ENCODE data around the gene SLC24A1. TPM values are rescaled to one million over a fixed set of nuclear protein-coding genes. Genes with fewer than 3 reads are reported as not detected.
"Not testable (repeated sequence)": the region's sequence is repeated elsewhere in the genome, so short reads cannot be mapped to it uniquely, and the experiment has no call there.

The SLC24A1 gene
- total RNA-seq, 1 donor from 2014 or later, result 4.4 TPM

GRCh38 chr15:65603134-65603533 is 18.6 kb upstream of the SLC24A1 start:
- intact Hi-C loops (cut with micrococcal nuclease), result no loop called here
- no peak overlapping the region for H3K27ac Mint-ChIP-seq
- DNase-seq (ENCODE audit: low spot score), result no peak

GRCh38 chr15:65603559-65603958 is 18.2 kb upstream of the SLC24A1 start:
- intact Hi-C loops (cut with micrococcal nuclease), result no loop called here
- no peak for DNase-seq (ENCODE audit: low spot score)
- peaks cover 9% of the 10 kb centered on the region for H3K4me1 Mint-ChIP-seq (ENCODE audit: low read depth)
- H3K27me3 Mint-ChIP-seq (ENCODE audit: insufficient read depth), result no peaks in the 10 kb centered on the region
- H3K4me3 Mint-ChIP-seq, result no peak overlapping the region
- H3K9me3 Mint-ChIP-seq, result no peaks in the 10 kb centered on the region
- no peak overlapping the region for H3K27ac Mint-ChIP-seq
- H3K36me3 Mint-ChIP-seq (ENCODE audit: low read depth), result peaks cover 15% of the 10 kb centered on the region

More at GRCh38 chr15:65603134-65603533, 18.6 kb upstream of the SLC24A1 start:
- Mint-ChIP-seq H3K36me3 (ENCODE audit: low read depth) (peaks cover 20% of the 10 kb centered on the region), H3K4me1 (ENCODE audit: low read depth) (peaks cover 9% of the 10 kb centered on the region), H3K9me3 (no peaks in the 10 kb centered on the region), H3K4me3 (no peak overlapping the region), H3K27me3 (ENCODE audit: insufficient read depth) (no peaks in the 10 kb centered on the region)

GRCh38 chr15:65610871-65611718 is 10.6 kb upstream of the SLC24A1 start, which contains the start of gene INTS14:
TSS of gene INTS14 (minus strand) at chr15:65611131. CDS start at chr15:65607380, 3,751 bp downstream.
- intact Hi-C loops (cut with micrococcal nuclease), result loop anchor here (1.0 to 10.0 kb wide), 5 partner anchors 81 to 893 kb away; partner anchors contain the start of genes DIS3L, DPP8, HACD3 and RNU5B-1
- H3K4me3 Mint-ChIP-seq, result peak within 1 kb of the TSS; percentile 90
- peak within 1 kb of the TSS; percentile 96 for H3K27ac Mint-ChIP-seq
- peaks cover 10% of the 10 kb centered on the region for H3K36me3 Mint-ChIP-seq (ENCODE audit: low read depth)
- H3K27me3 Mint-ChIP-seq (ENCODE audit: insufficient read depth), result no peaks in the 10 kb centered on the region
- peaks cover under 1% of the 10 kb centered on the region for H3K9me3 Mint-ChIP-seq
- peaks cover 36% of the 10 kb centered on the region for H3K4me1 Mint-ChIP-seq (ENCODE audit: low read depth)
- peak; percentile 89 for DNase-seq (ENCODE audit: low spot score)

- DNase-seq (ENCODE audit: low spot score), result no peak
- no peaks in the 10 kb centered on the region for H3K27me3 Mint-ChIP-seq (ENCODE audit: insufficient read depth)
- H3K27ac Mint-ChIP-seq, result peak overlapping the region; percentile 96
- peaks cover 8% of the 10 kb centered on the region for H3K36me3 Mint-ChIP-seq (ENCODE audit: low read depth)
- peaks cover 35% of the 10 kb centered on the region for H3K4me1 Mint-ChIP-seq (ENCODE audit: low read depth)
- peak overlapping the region; percentile 90 for H3K4me3 Mint-ChIP-seq
- H3K9me3 Mint-ChIP-seq, result peaks cover 3% of the 10 kb centered on the region
- intact Hi-C loops (cut with micrococcal nuclease), result loop anchor here (1.0 to 10.0 kb wide), 5 partner anchors 82 to 892 kb away; partner anchors contain the start of genes DIS3L, DPP8, HACD3 and RNU5B-1
Measured at GRCh38 chr15:65611888-65612615, 9.7 kb upstream of the SLC24A1 start.

GRCh38 chr15:65612616-65612946 is 9.2 kb upstream of the SLC24A1 start:
- H3K27ac Mint-ChIP-seq, result no peak overlapping the region
- H3K36me3 Mint-ChIP-seq (ENCODE audit: low read depth), result peaks cover 6% of the 10 kb centered on the region
- peak overlapping the region; percentile 5 for H3K4me3 Mint-ChIP-seq
- H3K4me1 Mint-ChIP-seq (ENCODE audit: low read depth), result peaks cover 30% of the 10 kb centered on the region
- intact Hi-C loops (cut with micrococcal nuclease), result loop anchor here (10.0 kb wide), 1 partner anchor 308 kb away; the partner anchor contains the start of gene RNU5B-1
- H3K27me3 Mint-ChIP-seq (ENCODE audit: insufficient read depth), result no peaks in the 10 kb centered on the region
- H3K9me3 Mint-ChIP-seq, result peaks cover 3% of the 10 kb centered on the region
- DNase-seq (ENCODE audit: low spot score), result no peak

- H3K36me3 Mint-ChIP-seq (ENCODE audit: low read depth), result peaks cover 3% of the 10 kb centered on the region
- H3K9me3 Mint-ChIP-seq, result peaks cover 3% of the 10 kb centered on the region
- no peak for DNase-seq (ENCODE audit: low spot score)
- peaks cover 27% of the 10 kb centered on the region for H3K4me1 Mint-ChIP-seq (ENCODE audit: low read depth)
- no peaks in the 10 kb centered on the region for H3K27me3 Mint-ChIP-seq (ENCODE audit: insufficient read depth)
- intact Hi-C loops (cut with micrococcal nuclease), result loop anchor here (10.0 kb wide), 1 partner anchor 308 kb away; the partner anchor contains the start of gene RNU5B-1
- H3K4me3 Mint-ChIP-seq, result no peak overlapping the region
- H3K27ac Mint-ChIP-seq, result no peak overlapping the region
Measured at GRCh38 chr15:65612949-65613744, 8.6 kb upstream of the SLC24A1 start.

GRCh38 chr15:65615887-65616286 is 5.9 kb upstream of the SLC24A1 start:
- DNase-seq (ENCODE audit: low spot score); H3K9me3 Mint-ChIP-seq; H3K27ac Mint-ChIP-seq; H3K4me3 Mint-ChIP-seq; H3K27me3 Mint-ChIP-seq (ENCODE audit: insufficient read depth); H3K36me3 Mint-ChIP-seq (ENCODE audit: low read depth): not testable (repeated sequence)
- peaks cover 13% of the 10 kb centered on the region for H3K4me1 Mint-ChIP-seq (ENCODE audit: low read depth)
- intact Hi-C loops (cut with micrococcal nuclease), result loop anchor here (10.0 kb wide), 1 partner anchor 311 kb away; the partner anchor contains the start of gene RNU5B-1

- H3K4me1 Mint-ChIP-seq (ENCODE audit: low read depth), result no peaks in the 10 kb centered on the region
- no peak for DNase-seq (ENCODE audit: low spot score)
- peaks cover 1% of the 10 kb centered on the region for H3K36me3 Mint-ChIP-seq (ENCODE audit: low read depth)
- H3K9me3 Mint-ChIP-seq, result peaks cover 3% of the 10 kb centered on the region
- no peak overlapping the region for H3K27ac Mint-ChIP-seq
- intact Hi-C loops (cut with micrococcal nuclease), result loop anchor here (10.0 kb wide), 1 partner anchor 314 kb away; the partner anchor contains the start of gene RNU5B-1
- H3K27me3 Mint-ChIP-seq (ENCODE audit: insufficient read depth), result no peaks in the 10 kb centered on the region
- H3K4me3 Mint-ChIP-seq, result no peak overlapping the region
Measured at GRCh38 chr15:65618560-65619109, 3.1 kb upstream of the SLC24A1 start.

- no peaks in the 10 kb centered on the region for H3K27me3 Mint-ChIP-seq (ENCODE audit: insufficient read depth)
- H3K9me3 Mint-ChIP-seq, result peaks cover 3% of the 10 kb centered on the region
- no peak overlapping the region for H3K4me3 Mint-ChIP-seq
- H3K27ac Mint-ChIP-seq, result no peak overlapping the region
- peaks cover 6% of the 10 kb centered on the region for H3K36me3 Mint-ChIP-seq (ENCODE audit: low read depth)
- H3K4me1 Mint-ChIP-seq (ENCODE audit: low read depth), result no peaks in the 10 kb centered on the region
- no peak for DNase-seq (ENCODE audit: low spot score)
- intact Hi-C loops (cut with micrococcal nuclease), result loop anchor here (10.0 kb wide), 1 partner anchor 315 kb away; the partner anchor contains the start of gene RNU5B-1
Measured at GRCh38 chr15:65619626-65620290, 2.0 kb upstream of the SLC24A1 start.

GRCh38 chr15:65620833-65621232 is 905 bp upstream of the SLC24A1 start:
- intact Hi-C loops (cut with micrococcal nuclease), result no loop called here
- peaks cover 6% of the 10 kb centered on the region for H3K36me3 Mint-ChIP-seq (ENCODE audit: low read depth)
- no peaks in the 10 kb centered on the region for H3K27me3 Mint-ChIP-seq (ENCODE audit: insufficient read depth)

GRCh38 chr15:65623103-65623502 is 1.4 kb downstream of the SLC24A1 start:
- Mint-ChIP-seq H3K9me3 (no peaks in the 10 kb centered on the region), H3K27ac (no peak overlapping the region), H3K4me3 (no peak overlapping the region), H3K36me3 (ENCODE audit: low read depth) (peaks cover 5% of the 10 kb centered on the region), H3K4me1 (ENCODE audit: low read depth) (no peaks in the 10 kb centered on the region), H3K27me3 (ENCODE audit: insufficient read depth) (no peaks in the 10 kb centered on the region)
- no peak for DNase-seq (ENCODE audit: low spot score)
- intact Hi-C loops (cut with micrococcal nuclease), result no loop called here

More at GRCh38 chr15:65620833-65621232, 905 bp upstream of the SLC24A1 start:
- DNase-seq (ENCODE audit: low spot score), result no peak
- no peak overlapping the region for H3K27ac Mint-ChIP-seq
- no peak overlapping the region for H3K4me3 Mint-ChIP-seq
- peaks cover 3% of the 10 kb centered on the region for H3K9me3 Mint-ChIP-seq
- H3K4me1 Mint-ChIP-seq (ENCODE audit: low read depth), result no peaks in the 10 kb centered on the region

All from activated T-helper 1 cell treated with anti-CD3 and anti-CD28 coated beads, Interleukin-12 subunit alpha, Interleukin-12 subunit beta, Interleukin-2, Interleukin-4 antibody, amounts not matched to agents 30 ng/mL and 10 ng/mL and 1 ng/mL, durations not matched to agents 14 hours and 24 hours and 36 hours (primary cell).